HG03378 (cell line): Measurements from ENCODE around the gene NHERF1.
A peak's percentile ranks its signal among the peaks of the same experiment; 100 is the strongest.

Source experiments
- ATAC-seq: cut with Tn5 transposase; IDR thresholded peaks from one replicate; pipeline ENCODE4 v1.9.1; 2021; ENCODE audit warnings: mild to moderate bottlenecking, moderate library complexity; ENCODE audit not compliant: unreplicated experiment

The NHERF1 gene

GRCh38 chr17:74732042-74732867, 16.2 kb upstream of the NHERF1 start:
- ATAC-seq, result no peak

GRCh38 chr17:74733365-74734122, 14.9 kb upstream of the NHERF1 start:
- ATAC-seq, result no peak

DNA sequence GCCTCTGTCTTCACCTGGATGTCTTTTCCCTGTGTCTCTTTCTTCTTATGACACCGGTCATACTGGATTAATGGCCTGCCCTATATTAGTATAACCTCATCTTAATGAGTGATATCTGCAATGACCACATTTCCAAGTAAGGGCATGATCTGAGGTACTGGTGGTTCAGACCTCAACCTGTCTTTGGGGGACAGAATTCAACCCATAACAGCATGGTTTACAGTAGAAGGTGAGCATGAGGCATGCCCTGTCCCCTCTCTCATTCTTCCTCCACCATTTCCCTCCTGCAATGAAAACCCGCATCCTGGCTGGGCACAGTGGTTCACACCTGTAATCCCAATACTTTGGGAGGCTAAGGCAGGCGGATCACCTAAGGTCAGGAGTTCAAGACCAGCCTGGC, 14.2 kb upstream of the NHERF1 start:
- no peak for ATAC-seq

DNA sequence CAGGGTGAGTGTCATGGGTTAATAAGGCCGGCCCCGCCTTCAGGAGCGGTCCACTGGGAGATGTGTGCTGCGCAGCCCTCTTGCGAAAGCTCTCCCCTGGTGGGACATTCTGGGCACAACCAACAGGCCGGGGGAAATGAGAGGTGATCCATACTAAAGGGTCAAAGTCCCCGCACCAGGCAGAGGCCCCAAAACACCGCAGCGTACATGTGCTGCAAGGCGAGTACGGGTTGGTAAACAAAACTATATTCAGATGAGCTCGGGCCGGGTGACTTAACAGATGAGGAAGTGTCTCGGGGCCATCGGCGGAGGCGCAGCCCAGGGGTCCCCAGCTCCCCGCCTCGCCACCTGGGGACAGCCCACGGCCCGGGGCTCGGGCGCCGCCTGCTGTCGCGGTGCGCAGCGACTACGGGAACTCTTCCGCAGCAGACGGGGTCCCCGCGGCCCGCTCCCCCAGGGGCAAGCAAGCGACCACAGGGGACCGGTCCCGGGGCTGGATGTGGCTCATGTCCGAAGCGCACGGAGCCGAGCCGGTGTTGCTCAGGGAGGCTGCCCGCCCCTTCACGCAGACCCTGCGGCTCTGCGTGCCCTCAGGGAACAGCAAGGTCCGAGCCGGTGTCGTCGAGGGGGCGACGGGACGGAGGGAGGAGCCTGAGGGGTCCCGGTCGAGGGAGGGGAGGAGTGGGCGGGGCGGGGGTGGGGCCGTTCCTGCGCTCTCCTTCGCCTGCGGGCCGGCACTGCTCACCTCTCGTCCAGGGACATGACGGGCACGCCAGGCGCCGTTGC, 11.7 kb upstream of the NHERF1 start, which contains the start of gene RAB37:
RAB37 (plus strand) TSS at position 744 of the 786 bp plus-strand sequence; CDS start at position 761, 17 bp downstream.
- ATAC-seq, result no peak

GRCh38 chr17:74737299-74738050, 11.0 kb upstream of the NHERF1 start:
- no peak for ATAC-seq

- peak; percentile 50 for ATAC-seq
Observed at GRCh38 chr17:74738051-74738996, 10.1 kb upstream of the NHERF1 start.

GRCh38 chr17:74739227-74739831, 9.1 kb upstream of the NHERF1 start:
- ATAC-seq, result no peak

- no peak for ATAC-seq
Observed at GRCh38 chr17:74740173-74740572, 8.3 kb upstream of the NHERF1 start.

DNA sequence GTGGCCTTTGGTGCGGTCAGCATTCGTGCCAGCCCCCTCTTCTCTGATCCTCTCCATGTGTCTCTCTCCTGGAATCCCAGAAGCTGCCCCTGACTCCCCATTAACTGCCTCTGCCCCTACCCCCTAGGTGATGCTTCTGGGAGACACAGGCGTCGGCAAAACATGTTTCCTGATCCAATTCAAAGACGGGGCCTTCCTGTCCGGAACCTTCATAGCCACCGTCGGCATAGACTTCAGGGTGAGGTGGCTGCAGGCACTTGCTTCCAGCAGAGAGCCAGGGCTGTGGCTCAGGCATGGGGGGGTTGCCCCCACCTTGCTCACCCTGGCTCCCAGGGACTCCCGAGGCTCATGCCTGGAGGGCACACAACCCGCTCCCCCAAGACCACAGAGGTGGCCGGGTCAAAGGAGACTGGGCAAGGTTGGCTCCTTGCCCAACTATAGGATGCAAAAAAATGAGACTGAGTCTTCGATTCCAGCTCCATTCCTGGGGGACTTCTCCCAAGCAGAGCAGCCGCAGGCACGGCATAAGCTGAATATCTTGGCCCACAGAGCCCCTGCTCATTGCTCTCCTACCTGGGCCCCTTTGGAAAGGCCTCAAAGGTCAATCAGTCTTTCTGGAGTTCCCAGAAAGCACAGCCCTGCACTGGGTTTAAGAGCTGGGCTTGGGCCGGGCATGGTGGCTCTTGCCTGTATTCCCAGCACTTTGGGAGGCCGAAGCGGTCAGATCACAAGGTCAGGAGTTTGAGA, 7.6 kb upstream of the NHERF1 start:
- ATAC-seq, result no peak

DNA sequence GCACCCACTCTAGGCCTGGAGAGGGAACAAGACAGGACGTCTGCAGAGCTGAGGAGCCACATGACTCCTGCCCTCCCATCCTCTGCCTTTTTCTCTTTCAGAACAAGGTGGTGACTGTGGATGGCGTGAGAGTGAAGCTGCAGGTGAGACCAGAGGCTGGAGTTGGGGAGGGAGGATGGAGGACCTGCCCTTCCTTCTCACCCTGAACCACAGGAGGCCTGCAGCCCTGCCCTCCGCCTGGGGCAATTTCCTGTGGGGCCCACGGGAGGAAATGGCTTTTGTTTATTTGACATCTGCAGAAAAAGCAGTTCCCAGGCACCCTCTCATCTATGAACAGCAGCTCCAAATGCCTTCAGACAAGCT, 6.3 kb upstream of the NHERF1 start:
- ATAC-seq, result no peak

DNA sequence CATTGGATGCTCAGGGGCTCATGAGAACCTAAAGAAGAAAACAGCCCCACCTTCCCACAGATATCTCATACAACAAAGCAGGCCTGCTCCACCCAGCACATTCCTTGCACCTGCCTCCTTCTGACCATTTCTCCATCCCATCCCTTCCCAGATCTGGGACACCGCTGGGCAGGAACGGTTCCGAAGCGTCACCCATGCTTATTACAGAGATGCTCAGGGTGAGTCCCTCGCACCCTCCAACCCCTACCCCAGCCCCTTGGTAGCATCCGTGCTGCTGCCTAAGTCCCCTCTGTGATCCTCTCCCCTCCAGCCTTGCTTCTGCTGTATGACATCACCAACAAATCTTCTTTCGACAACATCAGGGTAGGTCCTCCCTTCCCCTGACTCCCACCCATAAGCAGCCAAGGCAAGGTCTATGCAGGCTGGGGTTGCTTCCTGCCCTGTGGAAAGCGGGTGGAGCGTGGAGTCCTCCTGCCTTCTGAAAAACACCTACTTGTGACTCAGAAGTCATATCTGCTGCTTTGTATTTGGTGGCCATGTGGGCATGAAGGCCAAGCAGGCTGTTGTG, 5.4 kb upstream of the NHERF1 start:
- ATAC-seq, result no peak

DNA sequence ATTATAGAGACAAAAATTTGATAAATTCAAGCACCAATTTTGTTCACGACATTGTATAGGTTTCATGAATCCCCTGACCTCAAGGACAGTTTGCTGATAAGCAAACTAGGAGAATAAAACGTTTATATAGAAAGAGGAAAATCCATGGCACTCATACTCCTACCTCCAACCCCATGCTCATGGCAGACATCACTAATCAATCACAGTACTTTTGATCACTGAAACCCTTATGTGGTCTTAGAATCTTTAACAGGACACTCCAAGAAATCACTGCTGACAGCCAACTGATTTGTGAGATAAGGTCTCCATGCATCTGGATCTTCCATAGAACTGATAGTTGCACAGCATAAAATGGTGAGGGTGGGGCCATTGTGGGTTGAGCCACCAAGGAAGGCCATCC, 4.7 kb upstream of the NHERF1 start:
- no peak for ATAC-seq

- ATAC-seq, result no peak
Observed at GRCh38 chr17:74744349-74744713, 4.1 kb upstream of the NHERF1 start.

DNA sequence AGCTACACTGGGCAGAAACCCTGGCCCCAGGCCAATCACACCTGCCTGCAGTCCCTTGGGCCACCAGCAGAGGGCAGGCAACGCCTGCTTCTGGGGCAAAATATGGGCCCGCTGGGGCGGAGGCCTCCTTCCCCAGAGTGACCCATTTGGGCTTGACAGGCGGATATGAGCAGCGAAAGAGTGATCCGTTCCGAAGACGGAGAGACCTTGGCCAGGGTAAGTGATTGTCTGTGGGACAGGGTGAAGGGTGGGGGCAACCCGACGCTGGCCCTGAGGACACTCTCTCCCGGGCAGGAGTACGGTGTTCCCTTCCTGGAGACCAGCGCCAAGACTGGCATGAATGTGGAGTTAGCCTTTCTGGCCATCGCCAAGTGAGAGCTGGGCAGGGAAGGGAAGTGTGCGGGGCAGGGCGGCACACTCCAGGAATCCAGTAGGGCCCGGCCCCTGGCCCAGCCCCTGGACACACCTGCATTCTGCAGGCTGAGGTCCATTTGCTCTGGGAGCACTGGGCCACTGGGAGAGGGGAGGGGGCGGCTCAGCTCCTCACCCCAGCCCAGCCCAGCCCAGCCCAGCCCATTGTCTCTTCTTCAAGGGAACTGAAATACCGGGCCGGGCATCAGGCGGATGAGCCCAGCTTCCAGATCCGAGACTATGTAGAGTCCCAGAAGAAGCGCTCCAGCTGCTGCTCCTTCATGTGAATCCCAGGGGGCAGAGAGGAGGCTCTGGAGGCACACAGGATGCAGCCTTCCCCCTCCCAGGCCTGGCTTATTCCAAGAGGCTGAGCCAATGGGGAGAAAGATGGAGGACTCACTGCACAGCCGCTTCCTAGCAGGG, 3.5 kb upstream of the NHERF1 start:
- ATAC-seq, result no peak

GRCh38 chr17:74745548-74746177, 2.8 kb upstream of the NHERF1 start:
- ATAC-seq, result no peak

DNA sequence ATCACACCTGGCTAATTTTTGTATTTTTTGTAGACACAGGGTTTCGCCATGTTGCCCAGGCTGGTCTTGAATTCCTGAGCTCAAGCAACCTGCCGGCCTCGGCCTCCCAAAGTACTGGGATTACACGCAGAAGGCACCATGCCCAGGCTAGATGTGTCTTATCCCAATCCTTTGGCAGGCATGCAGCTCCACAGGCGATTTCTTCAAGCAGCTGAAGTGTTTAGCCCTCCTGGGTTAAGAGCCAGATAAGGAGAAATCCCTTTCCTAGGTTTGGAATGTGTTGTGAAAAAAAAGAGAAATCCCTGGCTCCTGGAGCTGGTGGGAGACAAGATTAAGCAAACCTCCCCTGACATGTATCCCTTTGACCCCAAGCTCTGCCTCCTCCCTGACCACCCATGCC, 2.1 kb upstream of the NHERF1 start:
- no peak for ATAC-seq

DNA sequence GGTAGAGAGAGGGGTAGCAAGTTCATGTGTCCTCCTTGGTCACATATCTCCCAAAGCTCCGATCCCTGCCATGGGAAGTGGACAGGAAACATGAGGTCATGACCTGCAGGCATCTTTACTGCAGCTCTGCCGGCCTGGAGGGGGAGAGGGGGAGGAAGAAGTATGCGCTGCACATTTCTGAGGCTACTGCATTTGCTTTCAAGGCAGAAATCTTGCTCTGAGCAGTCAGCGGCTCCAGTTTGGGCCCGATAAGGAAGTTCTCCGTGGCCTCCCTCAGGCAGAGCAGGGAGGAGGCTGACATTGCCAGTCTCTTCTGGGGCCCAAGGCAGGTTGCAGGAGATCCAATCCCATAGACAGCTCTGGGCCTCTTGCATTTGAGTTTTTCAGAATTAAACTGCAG, 1.5 kb upstream of the NHERF1 start:
- ATAC-seq, result no peak
